GM12878 (cell line): ENCODE data around the gene NSG2. TPM values are rescaled to one million over a fixed set of nuclear protein-coding genes. Genes with fewer than 3 reads are reported as not detected.

Experiments
- ATAC-seq: fragments of 200-7000 bp; cut with Tn5 transposase; 3 replicates; pipeline ENCODE4 v1.9.1; 2020; ENCODE audit warnings: mild to moderate bottlenecking, moderate library complexity
- BruUV-seq: library from RNA; stranded (reverse); fragments of 400-500 nt; replicated peaks from 2 replicates; lab custom pipeline; 2021; lab: Mats Ljungman, UMichigan
- CTCF ChIA-PET: fragments of 300-600 bp; sonication (Branson Sonifier 250); formaldehyde crosslinking; extraction: SDS; loops from one replicate; lab custom pipeline; 2021; ENCODE audit warnings: inconsistent platforms; lab: Yijun Ruan, JAX
- POLR2A ChIA-PET: fragments of 350-600 bp; formaldehyde crosslinking; extraction: SDS; loops from one replicate; lab custom pipeline; 2021; ENCODE audit warnings: inconsistent platforms; lab: Charles Lee
- RAD21 ChIA-PET: fragments of 300-600 bp; sonication (Branson Sonifier 250); formaldehyde crosslinking; loops from one replicate; lab custom pipeline; 2023; ENCODE audit warnings: antibody characterized with exemption; ENCODE audit not compliant: unreplicated experiment; lab: Charles Lee
- SMC1A ChIA-PET: fragments of 300-600 bp; sonication (Branson Sonifier 250); formaldehyde crosslinking; loops from one replicate; lab custom pipeline; 2023; ENCODE audit not compliant: unreplicated experiment, uncharacterized antibody; lab: Charles Lee
- DNase-seq: peaks from one replicate; pipeline ENCODE4 v3.0.0-alpha.2; 2011; ENCODE audit warnings: low read depth, low spot score
- FAIRE-seq: peaks from 3 replicates; lab custom pipeline; 2011; peaks lifted over from hg19 to GRCh38; lab: Jason Lieb, UNC
- H2AFZ ChIP-seq: 2 replicates; pipeline ENCODE4 v1.6.0; 2011; ENCODE audit warnings: low read depth, low read length, control low read depth; ENCODE audit not compliant: control insufficient read depth
- H3K27ac ChIP-seq: 2 replicates; pipeline ENCODE4 v1.5.1; 2011; ENCODE audit warnings: control low read depth; ENCODE audit not compliant: control insufficient read depth, insufficient read depth
- H3K27me3 ChIP-seq, 2 experiments: replicated peaks in 1 of 2; 2 replicates each; pipeline versions ENCODE4 v1.6.0 to v1.6.1; 2011; ENCODE audit warnings: low read length in 1 of 2; ENCODE audit not compliant: control insufficient read depth in 2 of 2, insufficient read depth in 2 of 2
- H3K36me3 ChIP-seq, 2 experiments: 2 replicates each; pipeline ENCODE4 v1.5.1; 2011; ENCODE audit warnings: low read length in 1 of 2; ENCODE audit not compliant: control insufficient read depth in 2 of 2, insufficient read depth in 2 of 2
- H3K4me1 ChIP-seq: 2 replicates; pipeline ENCODE4 v1.6.1; 2011; ENCODE audit warnings: mild to moderate bottlenecking, low read length, moderate library complexity, mixed read lengths; ENCODE audit not compliant: control insufficient read depth, insufficient read depth
- H3K4me2 ChIP-seq: 2 replicates; pipeline ENCODE4 v1.6.0; 2011; ENCODE audit warnings: control low read depth; ENCODE audit not compliant: control insufficient read depth, insufficient read depth
- H3K4me3 ChIP-seq: fragments of 200-600 bp; sonication (generic); 2 replicates; pipeline ENCODE4 v1.5.1; 2016
- H3K79me2 ChIP-seq: 2 replicates; pipeline ENCODE4 v1.6.0; 2011; ENCODE audit warnings: low read length; ENCODE audit not compliant: control insufficient read depth, insufficient read depth
- H3K9ac ChIP-seq: 2 replicates; pipeline ENCODE4 v1.8.0; 2011; ENCODE audit warnings: low read length, control low read depth, mixed read lengths; ENCODE audit not compliant: control insufficient read depth, insufficient read depth
- H3K9me3 ChIP-seq: replicated peaks from 3 replicates; pipeline ENCODE4 v1.5.1; 2011; ENCODE audit warnings: mild to moderate bottlenecking, low read length; ENCODE audit not compliant: control insufficient read depth, insufficient read depth
- H4K20me1 ChIP-seq: 2 replicates; pipeline ENCODE4 v1.6.0; 2011; ENCODE audit not compliant: control insufficient read depth, insufficient read depth
- EP300 ChIP-seq, 2 experiments: fragments of 150-350 bp in 1 of 2; IDR thresholded peaks; 2 replicates each; pipeline ENCODE4 v1.6.1; 2011 to 2012; ENCODE audit warnings: low read depth in 2 of 2, low read length in 2 of 2, borderline replicate concordance in 1 of 2, improper control_type of control experiment in 1 of 2, inconsistent platforms in 1 of 2; ENCODE audit not compliant: control insufficient read depth in 1 of 2
- HDAC2 ChIP-seq: fragments of 200-600 bp; sonication (generic); IDR thresholded peaks from 2 replicates; pipeline ENCODE4 v1.6.1; 2017
- HDGF ChIP-seq: fragments of 450-650 bp; IDR thresholded peaks from 2 replicates; pipeline ENCODE4 v1.6.1; 2016; ENCODE audit warnings: antibody characterized with exemption
- JUND ChIP-seq: IDR thresholded peaks from 2 replicates; pipeline ENCODE4 v1.6.1; 2012; ENCODE audit warnings: low read depth, mild to moderate bottlenecking, low read length, improper control_type of control experiment, moderate library complexity
- LARP7 ChIP-seq: fragments of 450-650 bp; IDR thresholded peaks from 2 replicates; pipeline ENCODE4 v1.6.1; 2017; ENCODE audit warnings: mild to moderate bottlenecking
- SMAD1 ChIP-seq: fragments of 450-650 bp; IDR thresholded peaks from 2 replicates; pipeline ENCODE4 v1.6.1; 2018; ENCODE audit warnings: mild to moderate bottlenecking, low read depth; ENCODE audit not compliant: partially characterized antibody
- SMARCA5 ChIP-seq: fragments of 450-650 bp; IDR thresholded peaks from 2 replicates; pipeline ENCODE4 v1.6.1; 2017; ENCODE audit warnings: mild to moderate bottlenecking
- SP1 ChIP-seq: IDR thresholded peaks from one replicate; pipeline ENCODE4 v1.6.1; 2011; ENCODE audit warnings: low read depth, low read length
- TCF3 ChIP-seq: IDR thresholded peaks from 2 replicates; pipeline ENCODE4 v1.6.1; 2012; ENCODE audit warnings: low read depth, mild to moderate bottlenecking, low read length, borderline replicate concordance; ENCODE audit not compliant: insufficient read depth
- ZBTB40 ChIP-seq: fragments of 450-650 bp; IDR thresholded peaks from 2 replicates; pipeline ENCODE4 v1.6.1; 2016; ENCODE audit warnings: mild to moderate bottlenecking, moderate library complexity, borderline replicate concordance
- ZNF217 ChIP-seq: fragments of 450-650 bp; IDR thresholded peaks from 2 replicates; pipeline ENCODE4 v1.6.1; 2017; ENCODE audit warnings: antibody characterized with exemption, mild to moderate bottlenecking
- ZZZ3 ChIP-seq: IDR thresholded peaks from 2 replicates; pipeline ENCODE4 v1.6.1; 2011; ENCODE audit warnings: low read depth; ENCODE audit not compliant: control insufficient read depth, insufficient read length
- WGBS: methylation state at CpG from one replicate; pipeline ENCODE4 v1.1.6; 2016; ENCODE audit warnings: low lambda C conversion rate; ENCODE audit not compliant: insufficient replicate concordance, insufficient coverage; ENCODE audit errors: missing lambda C conversion rate; 5-methylcytosine and 5-hydroxymethylcytosine counted together
- in situ Hi-C: fragments of 300-500 bp; cut with MboI; formaldehyde crosslinking; loops from 9 replicates; pipeline ENCODE4 v1.14.3; 2018; ENCODE audit warnings: mixed read lengths
- intact Hi-C: fragments of 100-400 bp; cut with micrococcal nuclease; formaldehyde crosslinking; loops from one replicate; pipeline ENCODE4 v1.14.2; 2022; ENCODE audit not compliant: unreplicated experiment
- polyA plus RNA-seq, 11 experiments: library from polyadenylated mRNA; depleted of rRNA in 4 of 11; unstranded in 6 of 11; stranded (reverse) in 5 of 11; fragments of >200 nt; fragmentation: Nextera tagmentation in 4 of 11; fragmentation: Illumina TruSeq in 1 of 11; extraction: Ambion mirVana in 4 of 11; extraction: Trizol in 1 of 11; gene quantifications; 1 replicate in 1 of 11; 2 replicates in 10 of 11; pipeline versions ENCODE4 v1.2.1 to v1.2.3, GENCODE V29; 2011 to 2016; ENCODE audit warnings: inconsistent platforms in 2 of 11, missing spikeins in 2 of 11, low read depth in 1 of 11
- total RNA-seq, 4 experiments: library from RNA; depleted of rRNA in 3 of 4; stranded (reverse); fragments of >200 nt in 3 of 4; fragmentation: Illumina TruSeq in 1 of 4; extraction: Trizol in 1 of 4; gene quantifications; 2 replicates each; pipeline versions ENCODE4 v1.2.1 to v1.2.3, GENCODE V29; 2013 to 2021

NSG2 gene
- total and polyA plus RNA-seq, 10 of the 15 experiments (the other 5 are each of a cell fraction or from before 2014, with no cell fraction given): 0.04 to 0.14 TPM; not detected in 8

GRCh38 chr5:174141398-174141797 lies 95.9 kb downstream of the NSG2 start:
- Histone ChIP-seq H3K9me3 (no peaks in the 10 kb centered on the region), H3K4me2 (no peak overlapping the region), H4K20me1 (no peaks in the 10 kb centered on the region), H3K27me3 (no peaks in the 10 kb centered on the region; a peak in 2 of 4 replicates), H3K27ac (no peak overlapping the region)
- DNase-seq (no peak), ATAC-seq (no peak)
- WGBS: 32% methylated on average over 6 of the region's 6 CpGs
- RAD21 ChIA-PET: no interaction called here
- TF ChIP-seq SMAD1: no peak
- TF ChIP-seq HDGF: no peak
- no peak for TF ChIP-seq SP1
- no peak for TF ChIP-seq TCF3
- TF ChIP-seq HDAC2: no peak
- TF ChIP-seq ZBTB40: no peak
- no peak for TF ChIP-seq ZZZ3
- no peak for TF ChIP-seq ZNF217
- no peak for TF ChIP-seq JUND
- no peak for TF ChIP-seq EP300 (IDR thresholded peaks at IDR 0.05; ENCODE audit: borderline replicate concordance in 1 of 2, control insufficient read depth in 1 of 2, low read depth in 2 of 2, low read length in 2 of 2)
- TF ChIP-seq LARP7: no peak
- no peak for TF ChIP-seq SMARCA5
- TF ChIP-seq, all 136 proteins: peak for 0
- SMC1A ChIA-PET: no interaction called here
- POLR2A ChIA-PET: no interaction called here
- BruUV-seq: no TSS peak
- no peaks in the 10 kb centered on the region for H3K36me3 ChIP-seq
- no peak for FAIRE-seq
- H3K79me2 ChIP-seq: no peaks in the 10 kb centered on the region
- no peak overlapping the region for H3K9ac ChIP-seq
- intact Hi-C loops: no loop called here
- H2AFZ ChIP-seq: no peak overlapping the region
- H3K4me1 ChIP-seq: no peaks in the 10 kb centered on the region
- in situ Hi-C loops: no loop called here
- CTCF ChIA-PET: interaction anchor here (0.9 kb wide), 1 partner anchor 160 kb away, joined by 3 read pairs; no protein-coding TSS in a partner anchor
- no peak overlapping the region for H3K4me3 ChIP-seq
